Activated CD4-positive, alpha-beta T cell treated with anti-CD3 and anti-CD28 coated beads for 1 hour (primary cell): ENCODE measurements around the gene TNS1.

ENCODE experiments used
- DNase-seq: peaks from one replicate; pipeline ENCODE4 v3.0.0-alpha.2; 2020

Gene TNS1

GRCh38 chr2:217887841-217888701 is 114.7 kb downstream of the TNS1 start:
- DNase-seq: no peak

- DNase-seq: peak; percentile 28
Observed at GRCh38 chr2:217886720-217887309, 116.0 kb downstream of the TNS1 start.

GRCh38 chr2:217886091-217886490 is 116.7 kb downstream of the TNS1 start:
- no peak for DNase-seq

GRCh38 chr2:217884985-217885384 is 117.8 kb downstream of the TNS1 start:
- no peak for DNase-seq

GRCh38 chr2:217880891-217881290 is 121.9 kb downstream of the TNS1 start:
- DNase-seq: no peak

- no peak for DNase-seq
Observed at GRCh38 chr2:217880287-217880889, 122.4 kb downstream of the TNS1 start.

- no peak for DNase-seq
Observed at GRCh38 chr2:217878915-217879590, 123.7 kb downstream of the TNS1 start.

GRCh38 chr2:217877866-217878265 is 124.9 kb downstream of the TNS1 start:
- no peak for DNase-seq

- no peak for DNase-seq
Observed at GRCh38 chr2:217876253-217876570, 126.6 kb downstream of the TNS1 start.

- DNase-seq: no peak
Observed at GRCh38 chr2:217875556-217876252, 127.1 kb downstream of the TNS1 start.

GRCh38 chr2:217875138-217875537 is 127.7 kb downstream of the TNS1 start:
- DNase-seq: no peak

- no peak for DNase-seq
Observed at GRCh38 chr2:217873371-217873770, 129.4 kb downstream of the TNS1 start.

GRCh38 chr2:217872319-217872718 is 130.5 kb downstream of the TNS1 start:
- no peak for DNase-seq

GRCh38 chr2:217870528-217871011 is 132.2 kb downstream of the TNS1 start:
- DNase-seq: no peak

- no peak for DNase-seq
Observed at GRCh38 chr2:217868911-217869334, 133.9 kb downstream of the TNS1 start.

- no peak for DNase-seq
Observed at GRCh38 chr2:217868265-217868892, 134.4 kb downstream of the TNS1 start.

GRCh38 chr2:217866457-217866856 is 136.3 kb downstream of the TNS1 start:
- no peak for DNase-seq

- DNase-seq: no peak
Observed at GRCh38 chr2:217864963-217865772, 137.6 kb downstream of the TNS1 start.

GRCh38 chr2:217863883-217864282 is 138.9 kb downstream of the TNS1 start:
- DNase-seq: no peak

GRCh38 chr2:217861334-217861877 is 141.4 kb downstream of the TNS1 start:
- no peak for DNase-seq

- no peak for DNase-seq
Observed at GRCh38 chr2:217859926-217860325, 142.9 kb downstream of the TNS1 start.
